HG02588 (cell line): ENCODE measurements around the gene HRK.
"Not testable (repeated sequence)": the region's sequence is repeated elsewhere in the genome, so short reads cannot be mapped to it uniquely, and the experiment has no call there.

Source experiments
- ATAC-seq: cut with Tn5 transposase; IDR thresholded peaks from one replicate; pipeline ENCODE4 v1.9.1; 2021; ENCODE audit warnings: mild to moderate bottlenecking, moderate library complexity; ENCODE audit not compliant: unreplicated experiment

Gene HRK

DNA sequence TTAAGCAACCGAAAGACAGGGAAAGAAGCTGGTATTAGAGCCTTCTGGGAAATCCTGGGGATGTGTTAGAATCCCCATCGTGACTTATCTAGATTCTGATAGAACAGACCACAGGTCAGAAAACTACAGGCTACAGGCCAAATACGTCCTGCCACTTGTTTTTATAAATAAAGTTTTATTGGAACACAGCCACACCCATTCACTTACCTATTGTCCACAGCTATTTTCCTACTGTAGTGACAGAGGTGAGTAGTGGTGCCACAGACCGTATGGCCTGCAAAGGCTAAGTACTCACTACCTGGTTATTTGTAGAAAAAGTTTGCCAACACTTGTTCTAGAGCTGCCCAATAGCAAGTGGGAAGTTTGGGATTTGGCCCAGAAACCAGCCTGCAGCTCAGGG lies 53.8 kb downstream of the HRK start:
- no peak for ATAC-seq

GRCh38 chr12:116821291-116821690 lies 60.0 kb downstream of the HRK start:
- no peak for ATAC-seq

DNA sequence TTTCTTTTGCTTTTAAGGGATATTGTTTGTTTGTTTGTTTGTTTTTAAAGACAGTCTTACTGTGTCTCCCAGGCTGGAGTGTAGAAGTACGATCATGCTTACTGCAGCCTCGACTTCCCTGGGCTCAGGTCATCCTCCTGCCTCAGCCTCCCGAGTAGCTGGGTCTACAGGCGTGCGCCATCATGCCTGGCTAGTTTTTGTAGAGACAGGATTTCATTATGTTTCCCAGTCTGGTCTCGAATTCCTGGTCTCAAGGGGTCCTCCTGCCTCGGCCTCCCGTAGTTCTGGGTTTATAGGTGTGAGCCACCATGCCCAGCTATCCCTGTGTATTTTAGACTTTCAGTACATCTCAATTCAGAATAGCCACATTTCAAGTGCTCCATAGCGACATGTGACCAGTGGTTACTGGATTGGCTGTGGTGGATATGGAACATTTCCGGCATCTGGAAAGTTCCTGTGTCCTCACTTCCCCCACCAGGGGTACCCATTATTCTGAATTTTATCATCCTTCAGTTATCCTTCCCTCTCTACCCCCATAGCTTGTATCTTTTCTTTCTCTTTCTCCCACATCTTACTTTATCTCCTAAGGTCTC lies 61.1 kb downstream of the HRK start:
- no peak for ATAC-seq

- ATAC-seq, result peak; percentile 88
Measured at GRCh38 chr12:116818948-116819832, 62.1 kb downstream of the HRK start.

- ATAC-seq, result no peak
Measured at GRCh38 chr12:116818341-116818856, 62.8 kb downstream of the HRK start.

DNA sequence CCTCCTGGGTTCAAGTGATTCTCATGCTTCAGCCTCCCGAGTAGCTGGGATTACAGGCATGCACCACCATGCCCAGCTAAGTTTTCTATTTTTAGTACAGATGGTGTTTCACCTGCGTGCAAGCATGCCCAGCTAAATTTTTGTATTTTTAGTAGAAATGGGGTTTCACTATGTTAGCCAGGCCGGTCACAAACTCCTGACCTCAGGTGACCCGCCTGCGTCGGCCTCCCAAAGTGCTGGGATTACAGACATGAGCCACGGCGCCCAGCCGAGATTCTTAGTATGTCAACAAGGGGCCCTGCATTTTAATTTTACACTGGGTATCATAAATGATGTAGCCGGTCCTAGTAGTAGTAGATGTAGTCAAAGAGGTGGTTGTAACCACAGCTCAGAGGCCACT lies 66.5 kb downstream of the HRK start:
- ATAC-seq, result not testable (repeated sequence)

- ATAC-seq, result no peak
Measured at GRCh38 chr12:116813271-116814041, 67.8 kb downstream of the HRK start.

DNA sequence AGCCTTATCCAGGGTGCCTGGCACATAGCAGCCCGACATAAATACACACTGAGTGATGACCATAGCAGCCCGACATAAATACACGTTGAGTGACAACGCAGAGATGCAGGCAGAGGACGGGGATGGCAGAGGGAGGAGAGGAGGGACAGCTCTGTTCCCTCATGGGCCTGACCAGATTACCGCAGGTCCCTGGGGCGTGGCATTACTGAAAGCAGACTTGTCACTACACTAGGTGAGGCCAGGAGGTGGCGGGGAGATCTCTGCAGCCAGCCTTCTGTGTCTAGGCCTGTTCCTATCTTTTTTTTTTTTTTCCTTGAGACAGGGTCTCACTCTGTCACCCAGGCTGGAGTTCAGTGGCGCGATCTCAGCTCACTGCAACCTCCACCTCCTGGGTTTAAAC lies 69.0 kb downstream of the HRK start:
- no peak for ATAC-seq

- ATAC-seq, result no peak
Measured at GRCh38 chr12:116808113-116809105, 72.8 kb downstream of the HRK start.

- no peak for ATAC-seq
Measured at GRCh38 chr12:116807546-116807945, 73.7 kb downstream of the HRK start.

GRCh38 chr12:116806845-116807440 lies 74.3 kb downstream of the HRK start:
- ATAC-seq, result no peak
